Measurements from ENCODE around the gene FUT9. TPM values are rescaled to one million over a fixed set of nuclear protein-coding genes. Genes with fewer than 3 reads are reported as not detected.

Gene FUT9
- total RNA-seq, 6 experiments from 2014 or later, result not detected

- DNase-seq, result no peak
- Mint-ChIP-seq H3K27me3 (ENCODE audit: insufficient read depth) (no peaks in the 10 kb centered on the region), H3K9me3 (no peaks in the 10 kb centered on the region; the same call in 1 of the 2 replicates), H3K4me3 (no peak overlapping the region), H3K36me3 (ENCODE audit: low read depth) (no peaks in the 10 kb centered on the region), H3K27ac (no peak overlapping the region), H3K4me1 (ENCODE audit: low read depth) (no peaks in the 10 kb centered on the region)
- no peak for TF ChIP-seq CTCF (IDR thresholded peaks at IDR 0.05)
These were observed 100.9 kb downstream of the FUT9 start for GRCh38 chr6:96116674-96117073.

DNA sequence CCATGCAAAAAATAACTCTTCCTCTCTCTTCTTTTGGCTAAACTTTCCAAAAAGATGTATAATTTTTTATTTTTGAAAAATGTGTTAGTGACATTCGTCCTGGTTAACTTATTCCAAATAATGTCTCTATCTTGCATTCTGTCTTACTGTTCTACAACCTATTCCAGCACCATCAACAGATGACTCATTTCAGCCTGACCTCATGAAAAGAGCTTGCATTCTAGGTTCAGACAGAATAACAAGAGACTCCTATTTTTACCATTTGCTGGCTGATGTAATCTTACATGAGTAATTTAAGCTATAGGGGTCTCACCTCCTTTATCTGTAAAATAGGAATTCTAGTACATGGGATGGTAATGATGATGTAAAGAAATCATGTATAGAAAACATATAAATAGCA lies 109.0 kb downstream of the FUT9 start:
- Mint-ChIP-seq H3K9me3 (peaks cover 25% of the 10 kb centered on the region), H3K27me3 (ENCODE audit: insufficient read depth) (no peaks in the 10 kb centered on the region), H3K4me1 (ENCODE audit: low read depth) (no peaks in the 10 kb centered on the region), H3K4me3 (no peak overlapping the region), H3K36me3 (ENCODE audit: low read depth) (peaks cover 7% of the 10 kb centered on the region; the same call in 1 of the 2 replicates), H3K27ac (no peak overlapping the region)
- TF ChIP-seq CTCF (IDR thresholded peaks at IDR 0.05), result no peak
- no peak for DNase-seq

GRCh38 chr6:96138406-96138805 lies 122.6 kb downstream of the FUT9 start:
- H3K36me3 Mint-ChIP-seq (ENCODE audit: low read depth), result peaks cover 5% of the 10 kb centered on the region; the same call in 1 of the 2 replicates
- no peak for TF ChIP-seq CTCF (IDR thresholded peaks at IDR 0.05)
- H3K4me1 Mint-ChIP-seq (ENCODE audit: low read depth), result no peaks in the 10 kb centered on the region
- DNase-seq, result no peak
- H3K9me3 Mint-ChIP-seq, result peaks cover 24% of the 10 kb centered on the region
- no peak overlapping the region for H3K4me3 Mint-ChIP-seq
- H3K27ac Mint-ChIP-seq, result no peak overlapping the region
- H3K27me3 Mint-ChIP-seq (ENCODE audit: insufficient read depth), result no peaks in the 10 kb centered on the region

DNA sequence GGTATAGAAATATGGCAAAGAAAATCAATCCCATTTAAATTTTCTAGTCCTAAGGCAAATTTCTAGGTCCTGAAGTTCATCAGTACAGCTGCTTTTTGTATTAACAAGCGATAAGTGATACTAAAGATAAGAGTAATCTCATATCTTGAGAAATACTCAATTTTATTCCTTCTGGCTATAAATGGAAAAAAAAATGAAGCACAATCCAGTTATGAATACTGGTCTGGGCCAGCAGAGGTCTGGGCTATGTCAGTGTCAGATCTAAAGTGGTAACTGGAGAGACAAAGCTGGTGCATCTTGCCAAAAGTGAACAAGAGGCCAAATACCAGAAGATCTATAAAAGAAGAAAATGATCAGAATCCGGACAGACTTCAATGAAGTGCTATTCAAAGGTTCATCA lies 126.4 kb downstream of the FUT9 start:
- Mint-ChIP-seq H3K27me3 (ENCODE audit: insufficient read depth) (no peaks in the 10 kb centered on the region), H3K4me1 (ENCODE audit: low read depth) (no peaks in the 10 kb centered on the region), H3K4me3 (no peak overlapping the region), H3K36me3 (ENCODE audit: low read depth) (peaks cover 5% of the 10 kb centered on the region; the same call in 1 of the 2 replicates), H3K27ac (no peak overlapping the region), H3K9me3 (peaks cover 40% of the 10 kb centered on the region)
- TF ChIP-seq CTCF (IDR thresholded peaks at IDR 0.05), result no peak
- no peak for DNase-seq

- H3K4me1 Mint-ChIP-seq (ENCODE audit: low read depth), result no peaks in the 10 kb centered on the region
These were observed 134.7 kb downstream of the FUT9 start for GRCh38 chr6:96150431-96150830.

More at GRCh38 chr6:96150431-96150830, 134.7 kb downstream of the FUT9 start:
- Mint-ChIP-seq H3K36me3 (ENCODE audit: low read depth) (peaks cover 4% of the 10 kb centered on the region; the same call in 1 of the 2 replicates), H3K9me3 (peaks cover 28% of the 10 kb centered on the region), H3K27me3 (ENCODE audit: insufficient read depth) (no peaks in the 10 kb centered on the region), H3K4me3 (no peak overlapping the region), H3K27ac (no peak overlapping the region)
- no peak for DNase-seq
- no peak for TF ChIP-seq CTCF (IDR thresholded peaks at IDR 0.05)

Measured in HFFc6 (cell line).